ENCODE results near the gene TLN1. TPM values are rescaled to one million over a fixed set of nuclear protein-coding genes. Genes with fewer than 3 reads are reported as not detected.

Gene TLN1
- total RNA-seq, 3 donors from 2014 or later (not counting 1 experiment from before 2014, with no cell fraction given), result 509 to 552 (median 528) TPM

DNA sequence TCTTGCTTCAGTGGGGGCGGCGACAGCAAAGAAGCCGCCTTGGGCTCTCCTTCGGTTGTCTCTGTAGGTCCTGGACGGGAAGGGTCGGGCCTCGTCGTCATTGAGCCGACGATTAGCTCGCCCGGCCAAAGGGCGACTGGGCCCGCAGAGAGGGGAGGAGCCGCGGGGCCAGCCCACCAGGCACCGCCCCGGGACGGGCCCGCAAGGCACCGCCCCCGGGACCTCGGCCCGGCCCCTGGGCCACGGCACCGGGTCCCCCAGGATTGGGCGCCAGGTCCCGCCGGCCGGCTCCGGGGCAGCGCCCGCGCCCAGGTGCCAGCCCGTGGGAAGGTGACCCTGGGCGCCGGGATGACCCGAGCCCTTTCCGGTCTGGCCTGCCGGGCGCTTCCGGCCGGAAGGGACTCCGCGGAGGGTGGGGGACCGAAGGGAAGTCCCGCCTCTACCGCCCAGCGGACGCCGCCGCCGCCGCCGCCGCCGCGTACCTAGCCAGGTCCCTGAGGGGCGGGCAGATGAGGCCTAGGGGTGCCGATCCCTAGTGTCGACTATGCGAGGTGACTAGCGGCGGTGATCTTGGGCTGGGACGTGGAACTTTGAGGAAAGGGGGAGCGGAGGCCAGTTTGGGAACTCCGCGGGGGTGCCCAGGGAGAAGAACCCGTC is 17.0 kb upstream of the TLN1 start, which contains the start of the genes GBA2 and RGP1:
Gene GBA2, minus strand, starts transcription at position 371 of the 657 bp plus-strand sequence. CDS start 524 bp downstream, outside the sequence.
Gene RGP1, plus strand, starts transcription at position 430 of the 657 bp plus-strand sequence. CDS start 469 bp downstream, outside the sequence.
- Mint-ChIP-seq H3K4me1 (peaks cover 40 to 50% of the 10 kb centered on the region in 2 donors), H3K27ac (peak within 1 kb of the TSS; percentile 90 to 92), H3K4me3 (peak within 1 kb of the TSS; percentile 92), H3K36me3 (no peaks in the 10 kb centered on the region), H3K27me3 (ENCODE audit: low read depth in 2 of 2) (no peaks in the 10 kb centered on the region), H3K9me3 (no peaks in the 10 kb centered on the region)
- ATAC-seq, result peak; percentile 82 to 88 (median 85)
- Histone ChIP-seq H3K4me3 (ENCODE audit: low read length) (peak within 1 kb of the TSS; percentile 87), H3K4me1 (ENCODE audit: control insufficient read depth, insufficient read depth, low read length) (peaks cover 34% of the 10 kb centered on the region), H3K27me3 (ENCODE audit: control insufficient read depth, insufficient read depth, low read length) (no peaks in the 10 kb centered on the region), H3K27ac (ENCODE audit: low read length) (peak within 1 kb of the TSS; percentile 79), H3K36me3 (ENCODE audit: control insufficient read depth, insufficient read depth, low read length) (peaks cover 40% of the 10 kb centered on the region), H3K9me3 (ENCODE audit: control insufficient read depth, insufficient read depth, low read length) (no peaks in the 10 kb centered on the region)
- DNase-seq, result peak; percentile 67 to 70
- WGBS (ENCODE audit: insufficient coverage), result under 1% methylated on average over 69 of the region's 69 CpGs
- TF ChIP-seq, protein P1, sequence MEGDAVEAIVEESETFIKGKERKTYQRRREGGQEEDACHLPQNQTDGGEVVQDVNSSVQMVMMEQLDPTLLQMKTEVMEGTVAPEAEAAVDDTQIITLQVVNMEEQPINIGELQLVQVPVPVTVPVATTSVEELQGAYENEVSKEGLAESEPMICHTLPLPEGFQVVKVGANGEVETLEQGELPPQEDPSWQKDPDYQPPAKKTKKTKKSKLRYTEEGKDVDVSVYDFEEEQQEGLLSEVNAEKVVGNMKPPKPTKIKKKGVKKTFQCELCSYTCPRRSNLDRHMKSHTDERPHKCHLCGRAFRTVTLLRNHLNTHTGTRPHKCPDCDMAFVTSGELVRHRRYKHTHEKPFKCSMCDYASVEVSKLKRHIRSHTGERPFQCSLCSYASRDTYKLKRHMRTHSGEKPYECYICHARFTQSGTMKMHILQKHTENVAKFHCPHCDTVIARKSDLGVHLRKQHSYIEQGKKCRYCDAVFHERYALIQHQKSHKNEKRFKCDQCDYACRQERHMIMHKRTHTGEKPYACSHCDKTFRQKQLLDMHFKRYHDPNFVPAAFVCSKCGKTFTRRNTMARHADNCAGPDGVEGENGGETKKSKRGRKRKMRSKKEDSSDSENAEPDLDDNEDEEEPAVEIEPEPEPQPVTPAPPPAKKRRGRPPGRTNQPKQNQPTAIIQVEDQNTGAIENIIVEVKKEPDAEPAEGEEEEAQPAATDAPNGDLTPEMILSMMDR (IDR thresholded peaks at IDR 0.05), result no peak
- intact Hi-C loops (cut with micrococcal nuclease), result loop anchor here (1.0 to 5.0 kb wide), 2 partner anchors 17 to 147 kb away; partner anchors contain the start of genes CREB3 and TLN1

DNA sequence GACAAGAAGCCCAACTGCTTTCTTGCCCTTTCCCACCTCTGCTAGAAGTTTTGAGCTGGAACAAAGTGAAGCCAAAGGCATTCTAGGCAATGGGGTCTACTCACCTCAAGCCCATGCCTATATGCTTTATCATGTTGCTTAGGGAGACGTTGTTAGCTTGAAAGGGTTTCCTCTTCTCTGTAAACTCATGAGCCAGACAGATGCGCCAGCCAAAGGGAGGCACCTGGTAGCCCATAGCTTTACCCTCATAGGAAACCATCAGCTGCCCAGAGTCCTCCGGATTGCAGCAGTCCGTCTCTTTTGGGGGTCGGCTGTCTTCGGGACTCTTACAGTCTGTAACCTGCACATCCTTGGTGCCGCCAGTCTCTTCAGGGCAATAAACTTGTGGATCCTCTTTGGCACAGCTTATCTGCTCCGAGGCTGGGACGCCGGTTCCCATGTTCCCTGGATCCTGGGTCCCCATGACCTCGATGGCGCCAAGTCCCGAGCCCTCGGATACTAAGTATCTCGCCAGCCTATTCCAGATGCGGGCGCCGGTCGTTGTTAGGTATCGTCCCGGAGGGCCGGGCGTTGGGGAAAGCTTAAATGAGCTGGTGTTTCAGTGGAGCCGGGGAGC is 16.4 kb upstream of the TLN1 start:
- TF ChIP-seq, protein P1 (IDR thresholded peaks at IDR 0.05), result no peak
- ATAC-seq (peak in 1 of 3 donors; percentile 22), DNase-seq (peak in 1 of 2 donors; percentile 42)
- Mint-ChIP-seq H3K4me1 (peaks cover 44 to 55% of the 10 kb centered on the region in 2 donors), H3K4me3 (peak overlapping the region; percentile 91), H3K27me3 (ENCODE audit: low read depth in 2 of 2) (no peaks in the 10 kb centered on the region), H3K36me3 (peaks cover 6% of the 10 kb centered on the region), H3K27ac (peak overlapping the region; percentile 90 to 92), H3K9me3 (no peaks in the 10 kb centered on the region)
- Histone ChIP-seq H3K9me3 (ENCODE audit: control insufficient read depth, insufficient read depth, low read length) (no peaks in the 10 kb centered on the region), H3K4me3 (ENCODE audit: low read length) (peak overlapping the region; percentile 87), H3K36me3 (ENCODE audit: control insufficient read depth, insufficient read depth, low read length) (peaks cover 39% of the 10 kb centered on the region), H3K27me3 (ENCODE audit: control insufficient read depth, insufficient read depth, low read length) (no peaks in the 10 kb centered on the region), H3K27ac (ENCODE audit: low read length) (peak overlapping the region; percentile 63), H3K4me1 (ENCODE audit: control insufficient read depth, insufficient read depth, low read length) (peaks cover 34% of the 10 kb centered on the region)
- intact Hi-C loops (cut with micrococcal nuclease), result loop anchor here (5.0 kb wide), 1 partner anchor 146 kb away; no protein-coding TSS in a partner anchor
- under 1% methylated on average over 24 of the region's 24 CpGs for WGBS (ENCODE audit: insufficient coverage)

DNA sequence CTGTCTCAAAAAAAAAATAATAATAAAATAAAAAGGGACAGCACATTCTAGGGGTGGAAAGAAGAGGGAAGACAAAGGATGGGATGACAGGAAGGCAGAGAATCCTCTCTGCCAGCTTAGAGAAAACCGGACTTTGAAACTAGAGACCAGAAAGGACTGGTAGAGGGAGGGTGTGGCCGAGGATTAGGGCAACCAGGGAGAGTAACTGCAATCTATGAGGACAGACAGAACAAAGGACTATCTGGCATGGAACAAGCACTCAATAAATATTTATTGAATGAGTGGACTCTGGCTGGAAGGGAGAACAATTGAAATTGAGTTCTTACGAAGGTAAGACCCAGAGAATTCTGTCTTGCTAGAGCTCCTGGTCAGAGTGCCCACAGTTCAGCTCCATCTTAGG is 14.6 kb upstream of the TLN1 start:
- no peak for ATAC-seq
- no peaks in the 10 kb centered on the region for H3K9me3 ChIP-seq (ENCODE audit: control insufficient read depth, insufficient read depth, low read length)
- H3K36me3 ChIP-seq (ENCODE audit: control insufficient read depth, insufficient read depth, low read length), result peaks cover 29% of the 10 kb centered on the region
- Mint-ChIP-seq H3K27me3 (ENCODE audit: low read depth in 2 of 2) (no peaks in the 10 kb centered on the region), H3K4me3 (peak overlapping the region; percentile 91), H3K9me3 (no peaks in the 10 kb centered on the region), H3K4me1 (peaks cover 61 to 65% of the 10 kb centered on the region in 2 donors), H3K27ac (peak overlapping the region in 1 of 2 donors; percentile 92), H3K36me3 (peaks cover 9% of the 10 kb centered on the region)
- no peak overlapping the region for H3K27ac ChIP-seq (ENCODE audit: low read length)
- intact Hi-C loops (cut with micrococcal nuclease), result loop anchor here (5.0 kb wide), 1 partner anchor 144 kb away; no protein-coding TSS in a partner anchor
- H3K27me3 ChIP-seq (ENCODE audit: control insufficient read depth, insufficient read depth, low read length), result no peaks in the 10 kb centered on the region
- TF ChIP-seq, protein P1 (IDR thresholded peaks at IDR 0.05), result no peak
- 89% methylated on average over 3 of the region's 3 CpGs for WGBS (ENCODE audit: insufficient coverage)
- H3K4me1 ChIP-seq (ENCODE audit: control insufficient read depth, insufficient read depth, low read length), result peaks cover 40% of the 10 kb centered on the region
- no peak overlapping the region for H3K4me3 ChIP-seq (ENCODE audit: low read length)
- DNase-seq, result no peak

All from natural killer cell (primary cell).